ENCODE results near the gene ST3GAL3.

DNA sequence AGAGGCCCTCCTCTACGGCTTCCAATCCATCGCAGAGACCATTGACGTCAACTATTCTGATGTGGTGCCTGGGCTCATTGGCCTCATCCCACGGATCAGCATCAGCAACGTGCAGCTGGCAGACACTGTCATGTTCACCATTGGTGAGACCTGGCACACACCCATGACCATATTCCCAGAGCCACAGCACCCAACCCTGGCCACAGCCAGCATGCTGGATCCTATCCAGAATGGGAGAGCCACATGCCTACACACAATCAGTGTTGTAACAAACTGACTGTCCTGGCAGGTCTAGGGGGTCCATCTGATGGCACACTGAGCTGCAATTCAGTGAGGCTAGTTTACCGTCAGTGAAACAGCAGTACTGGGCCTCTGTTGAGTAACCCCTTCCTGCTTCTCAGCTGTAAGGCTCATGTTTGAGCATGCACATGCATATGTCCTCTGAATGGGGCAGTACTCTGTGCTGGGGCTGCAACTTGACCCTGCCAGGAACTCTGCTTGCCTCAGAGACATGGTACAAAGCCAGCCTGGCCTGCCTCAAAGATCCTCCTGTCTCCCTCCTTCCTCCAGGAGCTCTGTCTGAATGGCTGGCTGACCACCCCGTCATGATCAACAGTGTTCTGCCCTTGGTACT is 250.2 kb downstream of the ST3GAL3 start:
- TF ChIP-seq POLR2A (IDR thresholded peaks at IDR 0.05; ENCODE audit: low read depth, low read length) (no peak), EZH2 (IDR thresholded peaks at IDR 0.05; ENCODE audit: borderline replicate concordance, low read depth, low read length, severe bottlenecking) (no peak), MYC (IDR thresholded peaks at IDR 0.05; ENCODE audit: low read depth, low read length) (no peak), POLR2AphosphoS5 (IDR thresholded peaks at IDR 0.05; ENCODE audit: insufficient read depth, low read depth, low read length) (no peak)
- TF ChIP-seq, protein P1, sequence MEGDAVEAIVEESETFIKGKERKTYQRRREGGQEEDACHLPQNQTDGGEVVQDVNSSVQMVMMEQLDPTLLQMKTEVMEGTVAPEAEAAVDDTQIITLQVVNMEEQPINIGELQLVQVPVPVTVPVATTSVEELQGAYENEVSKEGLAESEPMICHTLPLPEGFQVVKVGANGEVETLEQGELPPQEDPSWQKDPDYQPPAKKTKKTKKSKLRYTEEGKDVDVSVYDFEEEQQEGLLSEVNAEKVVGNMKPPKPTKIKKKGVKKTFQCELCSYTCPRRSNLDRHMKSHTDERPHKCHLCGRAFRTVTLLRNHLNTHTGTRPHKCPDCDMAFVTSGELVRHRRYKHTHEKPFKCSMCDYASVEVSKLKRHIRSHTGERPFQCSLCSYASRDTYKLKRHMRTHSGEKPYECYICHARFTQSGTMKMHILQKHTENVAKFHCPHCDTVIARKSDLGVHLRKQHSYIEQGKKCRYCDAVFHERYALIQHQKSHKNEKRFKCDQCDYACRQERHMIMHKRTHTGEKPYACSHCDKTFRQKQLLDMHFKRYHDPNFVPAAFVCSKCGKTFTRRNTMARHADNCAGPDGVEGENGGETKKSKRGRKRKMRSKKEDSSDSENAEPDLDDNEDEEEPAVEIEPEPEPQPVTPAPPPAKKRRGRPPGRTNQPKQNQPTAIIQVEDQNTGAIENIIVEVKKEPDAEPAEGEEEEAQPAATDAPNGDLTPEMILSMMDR (IDR thresholded peaks at IDR 0.05; ENCODE audit: extremely low read depth in 1 of 2, insufficient read depth in 1 of 2, low read depth in 1 of 2, low read length in 2 of 2) = no peak
- TF ChIP-seq, protein P2, sequence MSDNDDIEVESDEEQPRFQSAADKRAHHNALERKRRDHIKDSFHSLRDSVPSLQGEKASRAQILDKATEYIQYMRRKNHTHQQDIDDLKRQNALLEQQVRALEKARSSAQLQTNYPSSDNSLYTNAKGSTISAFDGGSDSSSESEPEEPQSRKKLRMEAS (IDR thresholded peaks at IDR 0.05; ENCODE audit: insufficient read depth, insufficient read length) = no peak
